ENCODE measurements around the gene FBXL5. TPM values are rescaled to one million over a fixed set of nuclear protein-coding genes. Genes with fewer than 3 reads are reported as not detected.

Gene FBXL5
- total and polyA plus RNA-seq, 2 donors (not counting 3 experiments of a cell fraction or from before 2014, with no cell fraction given): 42.2 to 60.2 TPM

DNA sequence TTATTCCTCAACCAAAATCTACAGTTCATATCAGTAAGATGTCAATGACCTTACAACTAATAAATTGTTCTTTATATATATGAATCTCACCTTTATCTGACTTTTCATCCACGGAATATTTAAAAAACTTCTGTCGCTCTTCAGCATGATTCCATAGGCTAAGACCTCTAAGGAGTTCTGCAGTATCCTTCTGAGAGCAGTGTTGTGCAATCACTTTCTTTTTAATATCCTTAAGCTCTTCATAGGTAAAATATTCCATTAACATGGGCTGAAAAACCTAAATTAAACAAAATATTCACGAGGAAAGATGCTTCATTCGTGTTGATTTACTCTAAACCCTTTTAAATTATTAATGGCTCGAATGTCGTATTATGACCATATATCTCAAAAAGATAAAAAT lies 16.7 kb downstream of the FBXL5 start:
- H2AFZ ChIP-seq (ENCODE audit: low read depth, low read length): no peak overlapping the region
- TF ChIP-seq, protein P1, sequence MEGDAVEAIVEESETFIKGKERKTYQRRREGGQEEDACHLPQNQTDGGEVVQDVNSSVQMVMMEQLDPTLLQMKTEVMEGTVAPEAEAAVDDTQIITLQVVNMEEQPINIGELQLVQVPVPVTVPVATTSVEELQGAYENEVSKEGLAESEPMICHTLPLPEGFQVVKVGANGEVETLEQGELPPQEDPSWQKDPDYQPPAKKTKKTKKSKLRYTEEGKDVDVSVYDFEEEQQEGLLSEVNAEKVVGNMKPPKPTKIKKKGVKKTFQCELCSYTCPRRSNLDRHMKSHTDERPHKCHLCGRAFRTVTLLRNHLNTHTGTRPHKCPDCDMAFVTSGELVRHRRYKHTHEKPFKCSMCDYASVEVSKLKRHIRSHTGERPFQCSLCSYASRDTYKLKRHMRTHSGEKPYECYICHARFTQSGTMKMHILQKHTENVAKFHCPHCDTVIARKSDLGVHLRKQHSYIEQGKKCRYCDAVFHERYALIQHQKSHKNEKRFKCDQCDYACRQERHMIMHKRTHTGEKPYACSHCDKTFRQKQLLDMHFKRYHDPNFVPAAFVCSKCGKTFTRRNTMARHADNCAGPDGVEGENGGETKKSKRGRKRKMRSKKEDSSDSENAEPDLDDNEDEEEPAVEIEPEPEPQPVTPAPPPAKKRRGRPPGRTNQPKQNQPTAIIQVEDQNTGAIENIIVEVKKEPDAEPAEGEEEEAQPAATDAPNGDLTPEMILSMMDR (IDR thresholded peaks at IDR 0.05; ENCODE audit: extremely low read depth in 1 of 2, insufficient read depth in 1 of 2, low read depth in 1 of 2, low read length in 2 of 2): no peak
- TF ChIP-seq, protein P2, sequence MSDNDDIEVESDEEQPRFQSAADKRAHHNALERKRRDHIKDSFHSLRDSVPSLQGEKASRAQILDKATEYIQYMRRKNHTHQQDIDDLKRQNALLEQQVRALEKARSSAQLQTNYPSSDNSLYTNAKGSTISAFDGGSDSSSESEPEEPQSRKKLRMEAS (IDR thresholded peaks at IDR 0.05; ENCODE audit: insufficient read depth, insufficient read length): no peak
- TF ChIP-seq FOS (IDR thresholded peaks at IDR 0.05; ENCODE audit: borderline replicate concordance, insufficient read depth, low read length) (no peak), JUN (IDR thresholded peaks at IDR 0.05; ENCODE audit: borderline replicate concordance, insufficient read depth, insufficient read length, low read depth) (no peak), POLR2AphosphoS5 (IDR thresholded peaks at IDR 0.05; ENCODE audit: insufficient read depth, low read depth, low read length) (no peak), MYC (IDR thresholded peaks at IDR 0.05; ENCODE audit: low read depth, low read length) (no peak), GATA2 (IDR thresholded peaks at IDR 0.05; ENCODE audit: insufficient read depth, insufficient read length, low read depth, low read length) (no peak), EZH2 (IDR thresholded peaks at IDR 0.05; ENCODE audit: borderline replicate concordance, low read depth, low read length, severe bottlenecking) (no peak), POLR2A (IDR thresholded peaks at IDR 0.05; ENCODE audit: low read depth, low read length) (no peak)
- peaks cover 15% of the 10 kb centered on the region for H3K79me2 ChIP-seq (ENCODE audit: control insufficient read depth, insufficient read depth, low read length)
- no TSS peak for BruUV-seq (replicated peaks)
- CTCF ChIA-PET: interaction anchor here (0.8 kb wide), 1 partner anchor 13 kb away, joined by 3 read pairs; no protein-coding TSS in a partner anchor
- DNase-seq (ENCODE audit: low read depth, low spot score) (no peak), FAIRE-seq (no peak)
- no peaks in the 10 kb centered on the region for H3K9me1 ChIP-seq (replicated peaks; ENCODE audit: control insufficient read depth, extremely low read depth, insufficient read depth, low read length)
- intact Hi-C loops (cut with micrococcal nuclease): no loop called here
- H4K20me1 ChIP-seq (replicated peaks; ENCODE audit: control insufficient read depth, extremely low read depth, insufficient read depth, low read length): peaks cover 2% of the 10 kb centered on the region
- no peaks in the 10 kb centered on the region for H3K27me3 ChIP-seq (ENCODE audit: control insufficient read depth in 2 of 2, insufficient read depth in 2 of 2, low read length in 2 of 2)
- no peak overlapping the region for H3K4me3 ChIP-seq (replicated peaks in 1 of 3; ENCODE audit: insufficient read depth in 1 of 3, low read depth in 1 of 3, low read length in 3 of 3)
- POLR2A ChIA-PET: no interaction called here
- H3K9ac ChIP-seq (replicated peaks; ENCODE audit: extremely low read depth, insufficient read depth, low read length): no peak overlapping the region
- no peaks in the 10 kb centered on the region for H3K9me3 ChIP-seq (replicated peaks; ENCODE audit: control insufficient read depth, insufficient read depth, low read length)
- dilution Hi-C loops (cut with MboI; ENCODE audit: extremely low pct_ligation_motif_present, low sequenced_read_pairs): no loop called here
- no peak overlapping the region for H3K27ac ChIP-seq (ENCODE audit: insufficient read depth, low read depth, low read length)
- peaks cover 5 to 23% of the 10 kb centered on the region in 2 experiments for H3K36me3 ChIP-seq (ENCODE audit: control insufficient read depth in 2 of 2, extremely low read depth in 1 of 2, insufficient read depth in 2 of 2, low read length in 2 of 2)
- no peaks in the 10 kb centered on the region for H3K4me1 ChIP-seq (ENCODE audit: control insufficient read depth, extremely low read depth, insufficient read depth, low read length)
- H3K4me2 ChIP-seq (ENCODE audit: insufficient read depth, low read length): no peak overlapping the region
